ENCODE results near the gene ARGFX. TPM values are rescaled to one million over a fixed set of nuclear protein-coding genes. Genes with fewer than 3 reads are reported as not detected.

ARGFX gene
- total RNA-seq, result not detected

- ATAC-seq (ENCODE audit: low read depth), result no peak
- Mint-ChIP-seq H3K9me3 (no peaks in the 10 kb centered on the region), H3K27me3 (peaks cover 11% of the 10 kb centered on the region), H3K27ac (no peak within 1 kb of the TSS), H3K4me1 (no peaks in the 10 kb centered on the region), H3K36me3 (no peaks in the 10 kb centered on the region), H3K4me3 (no peak within 1 kb of the TSS)
- POLR2A ChIA-PET, result no interaction called here
- DNase-seq, result no peak
Measured at GRCh38 chr3:121567649-121568048, at the start of gene ARGFX. Gene ARGFX, plus strand, starts transcription at chr3:121567949. Its CDS starts 2,765 bp downstream, at chr3:121570714.

- DNase-seq, result no peak
- H3K4me1 Mint-ChIP-seq, result no peaks in the 10 kb centered on the region
- H3K36me3 Mint-ChIP-seq, result peaks cover 72% of the 10 kb centered on the region
- H3K27ac Mint-ChIP-seq, result no peak overlapping the region
- H3K4me3 Mint-ChIP-seq, result no peak overlapping the region
- POLR2A ChIA-PET, result no interaction called here
- peaks cover 9% of the 10 kb centered on the region for H3K9me3 Mint-ChIP-seq
- no peak for ATAC-seq (ENCODE audit: low read depth)
- no peaks in the 10 kb centered on the region for H3K27me3 Mint-ChIP-seq
Measured at GRCh38 chr3:121517953-121518655, 49.6 kb upstream of the ARGFX start.

GRCh38 chr3:121520510-121520909 is 47.2 kb upstream of the ARGFX start:
- H3K9me3 Mint-ChIP-seq, result peaks cover 9% of the 10 kb centered on the region
- POLR2A ChIA-PET, result no interaction called here
- no peak overlapping the region for H3K4me3 Mint-ChIP-seq
- no peak overlapping the region for H3K27ac Mint-ChIP-seq
- no peak for ATAC-seq (ENCODE audit: low read depth)
- no peaks in the 10 kb centered on the region for H3K27me3 Mint-ChIP-seq
- no peaks in the 10 kb centered on the region for H3K4me1 Mint-ChIP-seq
- DNase-seq, result no peak
- H3K36me3 Mint-ChIP-seq, result peaks cover 66% of the 10 kb centered on the region

- no peaks in the 10 kb centered on the region for H3K27me3 Mint-ChIP-seq
- peaks cover 48% of the 10 kb centered on the region for H3K36me3 Mint-ChIP-seq
- ATAC-seq (ENCODE audit: low read depth) (no peak), DNase-seq (no peak)
- H3K4me1 Mint-ChIP-seq, result peaks cover 4% of the 10 kb centered on the region
- no peak overlapping the region for H3K4me3 Mint-ChIP-seq
- no peaks in the 10 kb centered on the region for H3K9me3 Mint-ChIP-seq
- no peak overlapping the region for H3K27ac Mint-ChIP-seq
- POLR2A ChIA-PET, result no interaction called here
Measured at GRCh38 chr3:121529308-121529707, 38.4 kb upstream of the ARGFX start.

GRCh38 chr3:121531269-121531668 is 36.5 kb upstream of the ARGFX start:
- H3K27me3 Mint-ChIP-seq, result no peaks in the 10 kb centered on the region
- peak overlapping the region; percentile 11 for H3K27ac Mint-ChIP-seq
- DNase-seq (no peak), ATAC-seq (ENCODE audit: low read depth) (no peak)
- H3K36me3 Mint-ChIP-seq, result peaks cover 46% of the 10 kb centered on the region
- no peaks in the 10 kb centered on the region for H3K9me3 Mint-ChIP-seq
- peaks cover 7% of the 10 kb centered on the region for H3K4me1 Mint-ChIP-seq
- H3K4me3 Mint-ChIP-seq, result no peak overlapping the region
- POLR2A ChIA-PET, result no interaction called here

- Mint-ChIP-seq H3K36me3 (peaks cover 27% of the 10 kb centered on the region), H3K4me3 (no peak overlapping the region), H3K9me3 (no peaks in the 10 kb centered on the region), H3K27me3 (no peaks in the 10 kb centered on the region), H3K4me1 (peaks cover 16% of the 10 kb centered on the region), H3K27ac (no peak overlapping the region)
- POLR2A ChIA-PET, result interaction anchor here (0.8 kb wide), 1 partner anchor 8 kb away, joined by 5 read pairs; no protein-coding TSS in a partner anchor
- no peak for ATAC-seq (ENCODE audit: low read depth)
- DNase-seq, result no peak
Measured at GRCh38 chr3:121542924-121543323, 24.8 kb upstream of the ARGFX start.

GRCh38 chr3:121545049-121545573 is 22.6 kb upstream of the ARGFX start:
- Mint-ChIP-seq H3K4me3 (peak overlapping the region; percentile 96), H3K27ac (peak overlapping the region; percentile 87), H3K4me1 (peaks cover 13% of the 10 kb centered on the region), H3K27me3 (no peaks in the 10 kb centered on the region), H3K36me3 (peaks cover 16% of the 10 kb centered on the region), H3K9me3 (no peaks in the 10 kb centered on the region)
- ATAC-seq (ENCODE audit: low read depth) (peak; percentile 9), DNase-seq (no peak)
- POLR2A ChIA-PET, result interaction anchor here (0.8 to 2.0 kb wide), 4 partner anchors 91 to 871 kb away, joined by 3 to 8 read pairs (median 5); partner anchors contain the start of genes GOLGB1, HCLS1 and WDR5B

GRCh38 chr3:121545574-121546455 is 21.9 kb upstream of the ARGFX start, which contains the start of gene POLQ:
Gene POLQ, minus strand, starts transcription at chr3:121545988. Its CDS starts 111 bp downstream, at chr3:121545877.
- no peaks in the 10 kb centered on the region for H3K9me3 Mint-ChIP-seq
- H3K4me3 Mint-ChIP-seq, result peak within 1 kb of the TSS; percentile 96
- no peaks in the 10 kb centered on the region for H3K27me3 Mint-ChIP-seq
- peak; percentile 83 for DNase-seq
- peaks cover 13% of the 10 kb centered on the region for H3K4me1 Mint-ChIP-seq
- POLR2A ChIA-PET, result interaction anchor here (0.6 to 2.0 kb wide), 8 partner anchors 90 to 1762 kb away, joined by 3 to 8 read pairs (median 3); partner anchors contain the start of genes GOLGB1, HCLS1 and WDR5B
- H3K27ac Mint-ChIP-seq, result peak within 1 kb of the TSS; percentile 87
- peak; percentile 97 for ATAC-seq (ENCODE audit: low read depth)
- peaks cover 15% of the 10 kb centered on the region for H3K36me3 Mint-ChIP-seq

- Mint-ChIP-seq H3K4me1 (peaks cover 1% of the 10 kb centered on the region), H3K36me3 (no peaks in the 10 kb centered on the region), H3K9me3 (no peaks in the 10 kb centered on the region), H3K27ac (no peak overlapping the region), H3K27me3 (peaks cover 9% of the 10 kb centered on the region), H3K4me3 (no peak overlapping the region)
- ATAC-seq (ENCODE audit: low read depth) (no peak), DNase-seq (no peak)
- POLR2A ChIA-PET, result no interaction called here
Measured at GRCh38 chr3:121552379-121552778, 15.4 kb upstream of the ARGFX start.

GRCh38 chr3:121552797-121553196 is 15.0 kb upstream of the ARGFX start:
- Mint-ChIP-seq H3K9me3 (no peaks in the 10 kb centered on the region), H3K36me3 (no peaks in the 10 kb centered on the region), H3K4me3 (no peak overlapping the region), H3K27ac (no peak overlapping the region), H3K4me1 (peaks cover 1% of the 10 kb centered on the region), H3K27me3 (peaks cover 9% of the 10 kb centered on the region)
- no peak for ATAC-seq (ENCODE audit: low read depth)
- no peak for DNase-seq
- POLR2A ChIA-PET, result no interaction called here

- H3K27me3 Mint-ChIP-seq, result peaks cover 10% of the 10 kb centered on the region
- no peak overlapping the region for H3K27ac Mint-ChIP-seq
- H3K4me1 Mint-ChIP-seq, result no peaks in the 10 kb centered on the region
- no peaks in the 10 kb centered on the region for H3K9me3 Mint-ChIP-seq
- H3K36me3 Mint-ChIP-seq, result no peaks in the 10 kb centered on the region
- no peak for ATAC-seq (ENCODE audit: low read depth)
- no peak overlapping the region for H3K4me3 Mint-ChIP-seq
- DNase-seq, result no peak
- POLR2A ChIA-PET, result no interaction called here
Measured at GRCh38 chr3:121557426-121557934, 10.3 kb upstream of the ARGFX start.

GRCh38 chr3:121562148-121562547 is 5.6 kb upstream of the ARGFX start:
- Mint-ChIP-seq H3K27ac (no peak overlapping the region), H3K4me1 (no peaks in the 10 kb centered on the region), H3K9me3 (no peaks in the 10 kb centered on the region), H3K36me3 (no peaks in the 10 kb centered on the region), H3K4me3 (no peak overlapping the region), H3K27me3 (peaks cover 10% of the 10 kb centered on the region)
- POLR2A ChIA-PET, result no interaction called here
- DNase-seq, result no peak
- no peak for ATAC-seq (ENCODE audit: low read depth)

GRCh38 chr3:121566773-121567172 is 976 bp upstream of the ARGFX start:
- H3K36me3 Mint-ChIP-seq, result no peaks in the 10 kb centered on the region
- no peaks in the 10 kb centered on the region for H3K4me1 Mint-ChIP-seq
- no peak overlapping the region for H3K4me3 Mint-ChIP-seq
- no peaks in the 10 kb centered on the region for H3K9me3 Mint-ChIP-seq
- ATAC-seq (ENCODE audit: low read depth) (no peak), DNase-seq (no peak)
- peaks cover 15% of the 10 kb centered on the region for H3K27me3 Mint-ChIP-seq
- POLR2A ChIA-PET, result no interaction called here
- no peak overlapping the region for H3K27ac Mint-ChIP-seq
